CD4-positive, alpha-beta memory T cell (primary cell): ENCODE measurements around the gene ELF2. TPM values are rescaled to one million over a fixed set of nuclear protein-coding genes. Genes with fewer than 3 reads are reported as not detected.
A peak's percentile ranks its signal among the peaks of the same experiment; 100 is the strongest.

Experiments used
- CTCF ChIA-PET: fragments of 350-600 bp; sonication (Branson Sonifier 250); formaldehyde crosslinking; loops from one replicate; lab custom pipeline; 2021; ENCODE audit warnings: inconsistent platforms; ENCODE audit not compliant: partially characterized antibody; lab: Charles Lee
- POLR2A ChIA-PET: fragments of 350-600 bp; sonication (Branson Sonifier 250); formaldehyde crosslinking; loops from one replicate; lab custom pipeline; 2021; ENCODE audit not compliant: partially characterized antibody; lab: Charles Lee
- DNase-seq, 5 donors: peaks; one replicate each; pipeline versions ENCODE4 v3.0.0 to v3.0.0-alpha.2; 2020 to 2022; ENCODE audit warnings: mixed read lengths in 1 of 5
- H3K27ac ChIP-seq: one replicate; pipeline ENCODE4 v1.7.0; 2013; ENCODE audit warnings: low read depth, low read length
- H3K27me3 ChIP-seq: 2 replicates; pipeline ENCODE4 v1.7.0; 2013; ENCODE audit warnings: mild to moderate bottlenecking, low read length, moderate library complexity; ENCODE audit not compliant: insufficient read depth
- H3K36me3 ChIP-seq: 2 replicates; pipeline ENCODE4 v1.7.0; 2013; ENCODE audit warnings: mild to moderate bottlenecking, low read length, moderate library complexity; ENCODE audit not compliant: insufficient read depth
- H3K4me1 ChIP-seq: 2 replicates; pipeline ENCODE4 v1.7.0; 2013; ENCODE audit warnings: mild to moderate bottlenecking, low read length, moderate library complexity; ENCODE audit not compliant: insufficient read depth
- H3K4me3 ChIP-seq, 2 donors: one replicate each; pipeline ENCODE4 v1.7.0; 2013; ENCODE audit warnings: low read length in 2 of 2, mild to moderate bottlenecking in 1 of 2
- H3K9me3 ChIP-seq, 2 donors: one replicate each; pipeline ENCODE4 v1.7.0; 2013; ENCODE audit warnings: low read length in 2 of 2, control low read depth in 1 of 2; ENCODE audit not compliant: control insufficient read depth in 1 of 2
- H3K27ac Mint-ChIP-seq, 7 donors: one replicate each; pipeline ENCODE4 v1.8.0; 2020 to 2021; ENCODE audit warnings: mixed read lengths in 7 of 7, mild to moderate bottlenecking in 6 of 7, inconsistent platforms in 3 of 7, moderate library complexity in 3 of 7
- H3K27me3 Mint-ChIP-seq, 2 donors: one replicate each; pipeline ENCODE4 v1.8.0; 2020 to 2021; ENCODE audit warnings: mixed read lengths in 2 of 2
- H3K36me3 Mint-ChIP-seq, 2 donors: one replicate each; pipeline ENCODE4 v1.8.0; 2020 to 2021; ENCODE audit warnings: mixed read lengths in 2 of 2, inconsistent platforms in 1 of 2, mild to moderate bottlenecking in 1 of 2
- H3K4me1 Mint-ChIP-seq, 4 donors: one replicate each; pipeline ENCODE4 v1.8.0; 2020 to 2021; ENCODE audit warnings: mixed read lengths in 4 of 4, mild to moderate bottlenecking in 1 of 4
- H3K4me3 Mint-ChIP-seq, 8 donors: one replicate each; pipeline ENCODE4 v1.8.0; 2020 to 2021; ENCODE audit warnings: mixed read lengths in 8 of 8, mild to moderate bottlenecking in 7 of 8, moderate library complexity in 6 of 8, inconsistent platforms in 3 of 8
- H3K9me3 Mint-ChIP-seq, 8 donors: one replicate each; pipeline ENCODE4 v1.8.0; 2020 to 2021; ENCODE audit warnings: mixed read lengths in 8 of 8, mild to moderate bottlenecking in 5 of 8, inconsistent platforms in 3 of 8, moderate library complexity in 1 of 8
- intact Hi-C: fragments of 100-400 bp; cut with micrococcal nuclease; formaldehyde crosslinking; loops from one replicate; pipeline ENCODE4 v1.15.1; 2023
- polyA plus RNA-seq, 2 donors: library from polyadenylated mRNA; unstranded; fragments of 300-500 nt; fragmentation: Illumina TruSeq; gene quantifications; one replicate each; pipeline ENCODE4 v1.2.3, GENCODE V29; 2021
- total RNA-seq, 2 experiments: library from RNA; stranded (reverse); gene quantifications; one replicate each; pipeline ENCODE4 v1.2.3, GENCODE V29; 2021

Gene ELF2
- total and polyA plus RNA-seq, 4 experiments from 2014 or later = 27.4 to 81.4 (median 57.4) TPM

DNA sequence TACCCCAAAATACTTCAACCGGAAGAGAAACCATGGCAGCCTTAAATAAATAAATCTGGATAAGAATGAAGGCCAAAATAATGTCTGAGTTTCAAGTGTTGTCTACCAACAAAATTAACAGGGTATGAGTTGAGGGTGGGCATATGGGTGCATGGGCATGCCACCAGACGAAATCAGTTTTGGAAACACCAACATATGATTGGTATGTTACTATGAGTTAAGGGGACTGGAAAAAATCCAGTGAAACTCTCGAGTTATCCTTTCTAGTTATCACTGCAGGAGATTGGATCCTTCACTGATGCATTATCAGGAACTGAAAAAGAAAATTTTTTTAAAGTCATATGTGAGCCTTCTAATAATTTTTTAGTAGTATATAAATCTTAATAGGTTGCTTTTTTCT is 129.0 kb downstream of the ELF2 start:
- POLR2A ChIA-PET = no interaction called here
- no peaks in the 10 kb centered on the region for H3K27me3 ChIP-seq
- no peak overlapping the region for H3K4me3 Mint-ChIP-seq
- no peak overlapping the region for H3K4me3 ChIP-seq
- H3K9me3 Mint-ChIP-seq = no peaks in the 10 kb centered on the region
- no peak for DNase-seq
- H3K4me1 ChIP-seq = no peaks in the 10 kb centered on the region
- peaks cover 0 to 4% (median 3%) of the 10 kb centered on the region in 4 donors for H3K4me1 Mint-ChIP-seq
- H3K27ac ChIP-seq = no peak overlapping the region
- H3K36me3 ChIP-seq = peaks cover 3% of the 10 kb centered on the region
- H3K9me3 ChIP-seq = no peaks in the 10 kb centered on the region
- CTCF ChIA-PET = no interaction called here
- no peak overlapping the region for H3K27ac Mint-ChIP-seq
- intact Hi-C loops = no loop called here
- no peaks in the 10 kb centered on the region for H3K27me3 Mint-ChIP-seq
- H3K36me3 Mint-ChIP-seq = peaks cover 19 to 49% of the 10 kb centered on the region in 2 donors

- ChIA-PET CTCF (interaction anchor here (0.8 to 2.7 kb wide), 5 partner anchors 14 to 251 kb away, joined by 3 to 11 read pairs (median 4); no protein-coding TSS in a partner anchor), POLR2A (interaction anchor here (1.0 kb wide), 1 partner anchor 10 kb away, joined by 3 read pairs; no protein-coding TSS in a partner anchor)
- Histone ChIP-seq H3K4me1 (no peaks in the 10 kb centered on the region), H3K9me3 (no peaks in the 10 kb centered on the region), H3K4me3 (no peak overlapping the region), H3K27me3 (no peaks in the 10 kb centered on the region), H3K27ac (no peak overlapping the region), H3K36me3 (peaks cover 3% of the 10 kb centered on the region)
- no peak for DNase-seq
- intact Hi-C loops = no loop called here
- H3K4me1 Mint-ChIP-seq = peaks cover 4 to 15% (median 8%) of the 10 kb centered on the region in 4 donors
- no peaks in the 10 kb centered on the region for H3K9me3 Mint-ChIP-seq
- peak overlapping the region in 2 of 7 donors; percentile 14 to 25 for H3K27ac Mint-ChIP-seq
- no peak overlapping the region for H3K4me3 Mint-ChIP-seq
- H3K27me3 Mint-ChIP-seq = no peaks in the 10 kb centered on the region
- H3K36me3 Mint-ChIP-seq = peaks cover 21 to 45% of the 10 kb centered on the region in 2 donors
Observed at GRCh38 chr4:139044291-139044690, 132.7 kb downstream of the ELF2 start.

- peak overlapping the region in 4 of 7 donors; percentile 35 to 70 (median 46) for H3K27ac Mint-ChIP-seq
- no peak overlapping the region for H3K4me3 Mint-ChIP-seq
- H3K36me3 ChIP-seq = peaks cover 3% of the 10 kb centered on the region
- no peak overlapping the region for H3K4me3 ChIP-seq
- ChIA-PET POLR2A (interaction anchor here (0.6 to 0.7 kb wide), 2 partner anchors 9 to 17 kb away, joined by 3 read pairs; no protein-coding TSS in a partner anchor), CTCF (interaction anchor here (1.5 to 2.7 kb wide), 5 partner anchors 11 to 253 kb away, joined by 3 to 11 read pairs (median 9); no protein-coding TSS in a partner anchor)
- no peaks in the 10 kb centered on the region for H3K9me3 Mint-ChIP-seq
- no peaks in the 10 kb centered on the region for H3K9me3 ChIP-seq
- peaks cover 15 to 40% of the 10 kb centered on the region in 2 donors for H3K36me3 Mint-ChIP-seq
- intact Hi-C loops = no loop called here
- no peaks in the 10 kb centered on the region for H3K27me3 Mint-ChIP-seq
- no peak for DNase-seq
- H3K4me1 Mint-ChIP-seq = peaks cover 4 to 15% (median 8%) of the 10 kb centered on the region in 4 donors
- no peak overlapping the region for H3K27ac ChIP-seq
- H3K4me1 ChIP-seq = no peaks in the 10 kb centered on the region
- H3K27me3 ChIP-seq = no peaks in the 10 kb centered on the region
Observed at GRCh38 chr4:139042981-139043460, 134.0 kb downstream of the ELF2 start.

GRCh38 chr4:139038874-139039443 is 138.1 kb downstream of the ELF2 start:
- CTCF ChIA-PET = interaction anchor here (0.9 to 1.2 kb wide), 3 partner anchors 9 to 615 kb away, joined by 3 to 5 read pairs (median 3); no protein-coding TSS in a partner anchor
- H3K4me3 Mint-ChIP-seq = no peak overlapping the region

DNA sequence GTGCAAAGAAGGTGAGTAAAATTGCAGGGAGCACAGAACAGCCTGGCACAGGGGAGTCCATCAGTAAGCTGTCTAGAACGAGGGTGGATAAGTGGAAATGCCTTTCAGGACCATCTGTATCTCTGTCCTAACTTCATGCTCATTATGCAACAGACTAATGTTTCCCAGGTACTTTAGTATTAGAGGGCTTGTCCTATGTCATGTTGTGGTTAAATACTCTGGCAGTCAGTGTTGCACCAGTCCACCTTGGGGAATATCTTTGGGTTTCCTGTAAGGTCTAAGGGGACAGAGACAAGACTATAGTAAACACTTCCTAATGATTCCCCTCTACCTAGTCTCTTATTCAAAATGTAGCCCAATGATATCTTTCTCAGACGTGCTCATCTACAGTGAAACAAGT is 140.1 kb downstream of the ELF2 start:
- no peaks in the 10 kb centered on the region for H3K9me3 ChIP-seq
- no peak for DNase-seq
- Mint-ChIP-seq H3K9me3 (no peaks in the 10 kb centered on the region), H3K4me1 (peaks cover 4 to 16% (median 11%) of the 10 kb centered on the region in 4 donors), H3K27me3 (no peaks in the 10 kb centered on the region), H3K36me3 (peaks cover 3 to 9% of the 10 kb centered on the region in 2 donors), H3K27ac (peak overlapping the region in 1 of 7 donors; percentile 25), H3K4me3 (no peak overlapping the region)
- POLR2A ChIA-PET = no interaction called here
- no peak overlapping the region for H3K4me3 ChIP-seq
- H3K27me3 ChIP-seq = no peaks in the 10 kb centered on the region
- intact Hi-C loops = loop anchor here (10.0 kb wide), 1 partner anchor 378 kb away; no protein-coding TSS in a partner anchor
- no peaks in the 10 kb centered on the region for H3K4me1 ChIP-seq
- no peak overlapping the region for H3K27ac ChIP-seq
- CTCF ChIA-PET = no interaction called here
- H3K36me3 ChIP-seq = no peaks in the 10 kb centered on the region

More at GRCh38 chr4:139038874-139039443, 138.1 kb downstream of the ELF2 start:
- Histone ChIP-seq H3K9me3 (no peaks in the 10 kb centered on the region), H3K4me1 (no peaks in the 10 kb centered on the region), H3K27me3 (no peaks in the 10 kb centered on the region), H3K27ac (no peak overlapping the region), H3K4me3 (no peak overlapping the region), H3K36me3 (no peaks in the 10 kb centered on the region)
- Mint-ChIP-seq H3K27me3 (no peaks in the 10 kb centered on the region), H3K9me3 (no peaks in the 10 kb centered on the region), H3K4me1 (peaks cover 4 to 16% (median 13%) of the 10 kb centered on the region in 4 donors), H3K36me3 (peaks cover 9 to 18% of the 10 kb centered on the region in 2 donors), H3K27ac (peak overlapping the region in 2 of 7 donors; percentile 20 to 83)
- intact Hi-C loops = loop anchor here (10.0 kb wide), 1 partner anchor 376 kb away; no protein-coding TSS in a partner anchor
- DNase-seq = no peak
- POLR2A ChIA-PET = no interaction called here

DNA sequence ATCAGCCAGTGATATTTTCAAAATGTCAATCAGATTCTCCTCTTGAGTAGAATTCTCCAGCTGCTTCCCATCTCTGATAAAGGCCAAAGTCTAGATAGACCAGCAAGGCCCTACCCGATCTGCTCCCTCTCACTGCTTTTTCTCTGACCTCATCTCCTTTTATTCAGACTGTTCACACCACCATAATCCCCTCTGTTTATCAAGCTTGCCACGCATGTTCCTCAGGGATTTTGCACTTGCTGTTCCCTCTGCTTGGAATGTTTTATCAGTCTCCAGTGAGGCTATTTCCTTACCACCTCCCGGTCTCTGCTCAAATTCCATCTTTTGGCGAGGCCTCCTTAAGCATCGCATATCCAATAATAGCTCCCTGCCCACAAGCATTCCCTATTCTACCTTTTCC is 141.4 kb downstream of the ELF2 start:
- Mint-ChIP-seq H3K27ac (peak overlapping the region in 6 of 7 donors; percentile 3 to 81 (median 16)), H3K4me3 (no peak overlapping the region), H3K27me3 (no peaks in the 10 kb centered on the region), H3K36me3 (peaks cover 0 to 3% of the 10 kb centered on the region in 2 donors), H3K4me1 (peaks cover 3 to 13% (median 8%) of the 10 kb centered on the region in 4 donors), H3K9me3 (no peaks in the 10 kb centered on the region)
- H3K27me3 ChIP-seq = no peaks in the 10 kb centered on the region
- no peaks in the 10 kb centered on the region for H3K9me3 ChIP-seq
- H3K27ac ChIP-seq = no peak overlapping the region
- CTCF ChIA-PET = interaction anchor here (1.2 kb wide), 1 partner anchor 24 kb away, joined by 3 read pairs; no protein-coding TSS in a partner anchor
- intact Hi-C loops = loop anchor here (10.0 kb wide), 1 partner anchor 379 kb away; no protein-coding TSS in a partner anchor
- POLR2A ChIA-PET = no interaction called here
- DNase-seq = no peak
- no peaks in the 10 kb centered on the region for H3K36me3 ChIP-seq
- no peak overlapping the region for H3K4me3 ChIP-seq
- H3K4me1 ChIP-seq = peaks cover 3% of the 10 kb centered on the region
